ENCODE measurements around the gene ZDHHC17. TPM values are rescaled to one million over a fixed set of nuclear protein-coding genes. Genes with fewer than 3 reads are reported as not detected.

ZDHHC17 gene
- total and polyA plus RNA-seq, 2 experiments from 2014 or later = 14.0 to 30.4 TPM

DNA sequence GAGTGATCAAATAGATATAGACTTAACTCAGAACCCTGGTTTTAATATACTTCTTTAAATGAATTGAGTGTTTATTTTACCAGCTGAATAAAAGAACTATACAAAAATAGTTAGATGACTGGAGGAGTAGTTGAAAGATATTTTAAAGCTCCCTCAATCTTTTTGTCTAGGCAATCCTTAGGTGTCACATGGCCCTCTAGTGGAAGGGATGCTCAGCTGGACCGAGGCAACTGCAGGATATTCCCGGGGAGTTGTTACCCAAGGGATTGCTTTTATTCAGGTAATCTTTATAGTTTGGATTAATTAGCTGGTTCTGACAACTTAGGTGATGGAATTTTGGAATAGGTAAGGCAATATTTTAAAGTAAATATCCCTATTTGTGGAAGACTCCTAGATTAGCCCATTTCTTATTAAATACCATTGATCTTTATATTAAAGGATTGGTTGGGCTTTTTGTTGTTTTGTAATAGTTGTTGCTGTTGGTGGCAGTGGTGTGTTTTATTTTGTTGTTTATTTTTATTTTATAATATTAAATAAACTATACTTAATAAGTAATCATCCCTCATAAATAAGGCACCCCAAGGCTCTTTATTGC is 57.1 kb downstream of the ZDHHC17 start:
- no peaks in the 10 kb centered on the region for H3K27me3 ChIP-seq (replicated peaks; ENCODE audit: insufficient read depth)
- in situ Hi-C loops (cut with MboI) = no loop called here
- H3K79me2 ChIP-seq (ENCODE audit: insufficient read depth) = no peaks in the 10 kb centered on the region
- no peaks in the 10 kb centered on the region for H4K20me1 ChIP-seq (ENCODE audit: insufficient read depth)
- no peaks in the 10 kb centered on the region for H3K9me3 ChIP-seq (ENCODE audit: low read depth)
- H3K4me1 ChIP-seq (ENCODE audit: insufficient read depth) = no peaks in the 10 kb centered on the region
- peaks cover 6% of the 10 kb centered on the region for H3F3A ChIP-seq (ENCODE audit: insufficient read depth)
- TF ChIP-seq EZH2phosphoT487 (IDR thresholded peaks at IDR 0.05; ENCODE audit: insufficient read depth, low read depth) (no peak), EZH2 (IDR thresholded peaks at IDR 0.05; ENCODE audit: insufficient read depth, poor library complexity, severe bottlenecking) (no peak)
- no peak overlapping the region for H3K4me2 ChIP-seq (ENCODE audit: unreplicated experiment)
- WGBS, 2 experiments (ENCODE audit: low coverage in 1 of 2, low lambda C conversion rate in 2 of 2, missing lambda C conversion rate in 2 of 2) = 34 to 54% methylated on average over 2 of the region's 2 CpGs
- H2AFZ ChIP-seq = no peak overlapping the region
- DNase-seq = peak; percentile 68
- no peak overlapping the region for H3K9ac ChIP-seq
- no peak overlapping the region for H3K4me3 ChIP-seq
- H3K27ac ChIP-seq = no peak overlapping the region
- peaks cover 20% of the 10 kb centered on the region; the same call in 1 of the 2 replicates for H3K36me3 ChIP-seq (ENCODE audit: low read depth)
- H3K9me2 ChIP-seq (ENCODE audit: insufficient read depth) = no peaks in the 10 kb centered on the region

DNA sequence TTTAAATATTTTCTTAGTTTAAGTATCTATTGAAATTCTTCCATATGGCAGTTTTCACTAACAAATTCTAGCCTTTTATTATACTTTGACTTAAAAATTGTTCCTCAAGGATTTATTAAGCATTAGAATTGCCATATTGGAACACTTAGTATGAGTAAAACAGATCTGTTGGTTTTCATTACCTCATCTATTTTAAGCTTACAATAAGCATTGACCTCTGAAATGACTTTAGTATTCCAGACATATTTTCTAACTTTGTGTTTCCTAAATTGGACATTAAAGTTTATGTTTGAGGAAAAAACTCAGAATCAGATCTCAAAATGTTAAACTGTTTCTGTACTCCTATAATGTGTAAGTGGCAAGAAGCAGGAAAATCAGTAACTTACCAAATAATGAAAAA is 66.5 kb downstream of the ZDHHC17 start:
- Histone ChIP-seq H3K4me2 (ENCODE audit: unreplicated experiment) (no peak overlapping the region), H3K4me3 (no peak overlapping the region), H2AFZ (no peak overlapping the region), H3K9me2 (ENCODE audit: insufficient read depth) (no peaks in the 10 kb centered on the region), H3K9ac (no peak overlapping the region), H3K79me2 (ENCODE audit: insufficient read depth) (no peaks in the 10 kb centered on the region), H3F3A (ENCODE audit: insufficient read depth) (no peaks in the 10 kb centered on the region), H3K27me3 (replicated peaks; ENCODE audit: insufficient read depth) (no peaks in the 10 kb centered on the region), H3K9me3 (ENCODE audit: low read depth) (no peaks in the 10 kb centered on the region), H3K36me3 (ENCODE audit: low read depth) (peaks cover 17% of the 10 kb centered on the region), H4K20me1 (ENCODE audit: insufficient read depth) (no peaks in the 10 kb centered on the region), H3K4me1 (ENCODE audit: insufficient read depth) (no peaks in the 10 kb centered on the region), H3K27ac (no peak overlapping the region)
- TF ChIP-seq EZH2phosphoT487 (IDR thresholded peaks at IDR 0.05; ENCODE audit: insufficient read depth, low read depth) = no peak
- no peak for TF ChIP-seq EZH2 (IDR thresholded peaks at IDR 0.05; ENCODE audit: insufficient read depth, poor library complexity, severe bottlenecking)
- in situ Hi-C loops (cut with MboI) = no loop called here
- DNase-seq = peak; percentile 6

DNA sequence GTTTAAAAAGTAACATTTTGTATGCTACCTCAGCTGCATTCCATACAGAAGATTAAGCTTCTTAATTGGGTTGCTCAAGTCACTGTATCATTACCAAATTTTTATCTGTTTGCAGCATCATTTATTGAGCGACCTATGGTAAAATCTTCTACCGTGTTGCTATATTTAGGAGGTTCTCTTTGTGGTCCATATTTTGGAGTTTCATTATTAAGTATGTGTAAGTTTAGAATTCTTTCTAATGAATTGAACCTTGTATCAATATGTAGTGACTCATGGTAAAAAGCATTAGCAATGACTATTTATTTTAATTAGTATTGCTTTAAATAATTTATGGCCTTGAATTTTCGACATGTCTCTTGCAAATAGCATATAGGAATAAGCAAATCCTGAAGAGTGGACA is 72.7 kb downstream of the ZDHHC17 start:
- in situ Hi-C loops (cut with MboI) = no loop called here
- no peak overlapping the region for H3K4me3 ChIP-seq
- 63 to 64% methylated on average over 3 of the region's 3 CpGs for WGBS, 2 experiments (ENCODE audit: low coverage in 1 of 2, low lambda C conversion rate in 2 of 2, missing lambda C conversion rate in 2 of 2)
- H2AFZ ChIP-seq = no peak overlapping the region
- no peaks in the 10 kb centered on the region for H3F3A ChIP-seq (ENCODE audit: insufficient read depth)
- TF ChIP-seq EZH2phosphoT487 (IDR thresholded peaks at IDR 0.05; ENCODE audit: insufficient read depth, low read depth) (no peak), EZH2 (IDR thresholded peaks at IDR 0.05; ENCODE audit: insufficient read depth, poor library complexity, severe bottlenecking) (no peak)
- H3K9ac ChIP-seq = no peak overlapping the region
- no peak overlapping the region for H3K27ac ChIP-seq
- no peaks in the 10 kb centered on the region for H3K9me3 ChIP-seq (ENCODE audit: low read depth)
- H3K36me3 ChIP-seq (ENCODE audit: low read depth) = peaks cover 13% of the 10 kb centered on the region
- H3K4me1 ChIP-seq (ENCODE audit: insufficient read depth) = no peaks in the 10 kb centered on the region
- no peaks in the 10 kb centered on the region for H3K79me2 ChIP-seq (ENCODE audit: insufficient read depth)
- no peak overlapping the region for H3K4me2 ChIP-seq (ENCODE audit: unreplicated experiment)
- no peaks in the 10 kb centered on the region for H3K9me2 ChIP-seq (ENCODE audit: insufficient read depth)
- H4K20me1 ChIP-seq (ENCODE audit: insufficient read depth) = no peaks in the 10 kb centered on the region
- no peak for DNase-seq
- no peaks in the 10 kb centered on the region for H3K27me3 ChIP-seq (replicated peaks; ENCODE audit: insufficient read depth)

DNA sequence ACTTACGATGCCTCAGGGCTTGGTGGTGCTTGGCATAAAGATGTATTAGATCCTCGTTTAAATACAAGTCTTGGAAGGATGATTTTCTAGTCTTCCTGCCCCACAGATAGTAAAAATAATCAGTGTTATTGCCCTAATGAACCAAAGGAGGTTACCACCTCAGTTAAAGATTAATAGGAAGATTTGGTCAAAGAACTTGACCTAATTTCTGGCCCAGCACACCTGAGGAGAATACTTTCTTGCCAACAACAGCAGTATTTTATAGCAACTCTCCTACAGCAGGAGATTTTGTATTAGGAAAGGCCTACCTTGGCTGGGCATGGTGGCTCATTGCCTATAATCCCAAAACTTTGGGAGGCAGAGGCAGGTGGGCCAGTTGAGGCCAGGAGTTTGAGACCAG is 83.3 kb downstream of the ZDHHC17 start:
- no peak for DNase-seq
- WGBS, 2 experiments (ENCODE audit: low coverage in 1 of 2, low lambda C conversion rate in 2 of 2, missing lambda C conversion rate in 2 of 2) = 97 to 100% methylated on average over 2 of the region's 2 CpGs
- H3K9me2 ChIP-seq (ENCODE audit: insufficient read depth) = no peaks in the 10 kb centered on the region
- H3K4me1 ChIP-seq (ENCODE audit: insufficient read depth) = no peaks in the 10 kb centered on the region
- H4K20me1 ChIP-seq (ENCODE audit: insufficient read depth) = no peaks in the 10 kb centered on the region
- no peaks in the 10 kb centered on the region for H3K9me3 ChIP-seq (ENCODE audit: low read depth)
- no peak overlapping the region for H3K4me3 ChIP-seq
- in situ Hi-C loops (cut with MboI) = no loop called here
- no peak overlapping the region for H2AFZ ChIP-seq
- peaks cover 42% of the 10 kb centered on the region for H3K36me3 ChIP-seq (ENCODE audit: low read depth)
- H3F3A ChIP-seq (ENCODE audit: insufficient read depth) = no peaks in the 10 kb centered on the region
- no peak for TF ChIP-seq EZH2 (IDR thresholded peaks at IDR 0.05; ENCODE audit: insufficient read depth, poor library complexity, severe bottlenecking)
- no peak for TF ChIP-seq EZH2phosphoT487 (IDR thresholded peaks at IDR 0.05; ENCODE audit: insufficient read depth, low read depth)
- H3K4me2 ChIP-seq (ENCODE audit: unreplicated experiment) = no peak overlapping the region
- no peak overlapping the region for H3K27ac ChIP-seq
- H3K9ac ChIP-seq = no peak overlapping the region
- H3K27me3 ChIP-seq (replicated peaks; ENCODE audit: insufficient read depth) = no peaks in the 10 kb centered on the region
- no peaks in the 10 kb centered on the region for H3K79me2 ChIP-seq (ENCODE audit: insufficient read depth)

DNA sequence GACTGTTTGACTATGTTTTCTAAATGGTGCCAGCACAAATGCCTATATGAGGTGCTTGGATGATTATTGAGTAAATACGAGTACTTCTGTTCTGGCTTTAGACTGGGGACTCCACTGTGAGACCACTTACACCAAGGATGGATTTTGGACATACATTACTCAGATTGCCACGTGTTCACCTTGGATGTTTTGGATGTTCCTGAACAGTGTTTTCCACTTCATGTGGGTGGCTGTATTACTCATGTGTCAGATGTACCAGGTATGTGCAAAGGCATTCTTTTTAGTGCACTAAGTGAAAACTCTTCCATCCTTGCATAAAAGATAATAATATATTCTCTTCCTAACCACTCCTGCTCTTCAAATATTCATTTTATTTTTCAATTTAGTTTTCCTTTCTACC is 84.2 kb downstream of the ZDHHC17 start:
- no peak for DNase-seq
- in situ Hi-C loops (cut with MboI) = no loop called here
- Histone ChIP-seq H3K36me3 (ENCODE audit: low read depth) (peaks cover 36% of the 10 kb centered on the region), H3K9me3 (ENCODE audit: low read depth) (no peaks in the 10 kb centered on the region), H3K4me2 (ENCODE audit: unreplicated experiment) (no peak overlapping the region), H3K27me3 (replicated peaks; ENCODE audit: insufficient read depth) (no peaks in the 10 kb centered on the region), H3F3A (ENCODE audit: insufficient read depth) (no peaks in the 10 kb centered on the region), H2AFZ (no peak overlapping the region), H3K9ac (no peak overlapping the region), H3K27ac (no peak overlapping the region), H3K4me3 (no peak overlapping the region), H3K79me2 (ENCODE audit: insufficient read depth) (no peaks in the 10 kb centered on the region), H4K20me1 (ENCODE audit: insufficient read depth) (no peaks in the 10 kb centered on the region), H3K4me1 (ENCODE audit: insufficient read depth) (no peaks in the 10 kb centered on the region), H3K9me2 (ENCODE audit: insufficient read depth) (no peaks in the 10 kb centered on the region)
- TF ChIP-seq EZH2phosphoT487 (IDR thresholded peaks at IDR 0.05; ENCODE audit: insufficient read depth, low read depth) (no peak), EZH2 (IDR thresholded peaks at IDR 0.05; ENCODE audit: insufficient read depth, poor library complexity, severe bottlenecking) (no peak)
- 94 to 95% methylated on average over 2 of the region's 2 CpGs for WGBS, 2 experiments (ENCODE audit: low coverage in 1 of 2, low lambda C conversion rate in 2 of 2, missing lambda C conversion rate in 2 of 2)
